ENCODE measurements around the gene SLC25A42. TPM values are rescaled to one million over a fixed set of nuclear protein-coding genes. Genes with fewer than 3 reads are reported as not detected.
A peak's percentile ranks its signal among the peaks of the same experiment; 100 is the strongest.

Gene SLC25A42
- total and polyA plus RNA-seq, 2 donors (not counting 3 experiments of a cell fraction or from before 2014, with no cell fraction given): 6.2 to 6.3 TPM

- intact Hi-C loops (cut with micrococcal nuclease) (no loop called here), dilution Hi-C loops (cut with MboI; ENCODE audit: extremely low pct_ligation_motif_present, low sequenced_read_pairs) (no loop called here)
- Histone ChIP-seq H3K9me1 (replicated peaks; ENCODE audit: control insufficient read depth, extremely low read depth, insufficient read depth, low read length) (no peaks in the 10 kb centered on the region), H3K27me3 (ENCODE audit: control insufficient read depth in 2 of 2, insufficient read depth in 2 of 2, low read length in 2 of 2) (no peaks in the 10 kb centered on the region), H4K20me1 (replicated peaks; ENCODE audit: control insufficient read depth, extremely low read depth, insufficient read depth, low read length) (no peaks in the 10 kb centered on the region), H3K4me1 (ENCODE audit: control insufficient read depth, extremely low read depth, insufficient read depth, low read length) (peaks cover 12% of the 10 kb centered on the region), H3K36me3 (ENCODE audit: control insufficient read depth in 2 of 2, extremely low read depth in 1 of 2, insufficient read depth in 2 of 2, low read length in 2 of 2) (peaks cover 3 to 5% of the 10 kb centered on the region in 2 experiments), H3K4me3 (replicated peaks in 1 of 3; ENCODE audit: insufficient read depth in 1 of 3, low read depth in 1 of 3, low read length in 3 of 3) (peak overlapping the region; percentile 52 to 96 (median 72)), H3K9me3 (replicated peaks; ENCODE audit: control insufficient read depth, insufficient read depth, low read length) (no peaks in the 10 kb centered on the region), H3K79me2 (ENCODE audit: control insufficient read depth, insufficient read depth, low read length) (peaks cover 59% of the 10 kb centered on the region), H3K27ac (ENCODE audit: insufficient read depth, low read depth, low read length) (peak overlapping the region; percentile 50), H3K9ac (replicated peaks; ENCODE audit: extremely low read depth, insufficient read depth, low read length) (peak overlapping the region; percentile 86), H2AFZ (ENCODE audit: low read depth, low read length) (peak overlapping the region; percentile 60), H3K4me2 (ENCODE audit: insufficient read depth, low read length) (peak overlapping the region; percentile 87)
- ChIA-PET CTCF (no interaction called here), POLR2A (no interaction called here)
- FAIRE-seq (peak; percentile 72), DNase-seq (ENCODE audit: low read depth, low spot score) (peak; percentile 53)
- no TSS peak for BruUV-seq (replicated peaks)
- TF ChIP-seq MAX (IDR thresholded peaks at IDR 0.05; ENCODE audit: insufficient read depth, insufficient read length) (peak; percentile 22), POLR2AphosphoS5 (IDR thresholded peaks at IDR 0.05; ENCODE audit: insufficient read depth, low read depth, low read length) (no peak), JUN (IDR thresholded peaks at IDR 0.05; ENCODE audit: borderline replicate concordance, insufficient read depth, insufficient read length, low read depth) (no peak)
Measured at GRCh38 chr19:19034204-19034624, 29.6 kb upstream of the SLC25A42 start.

GRCh38 chr19:19039901-19040300 lies 23.9 kb upstream of the SLC25A42 start:
- Histone ChIP-seq H4K20me1 (replicated peaks; ENCODE audit: control insufficient read depth, extremely low read depth, insufficient read depth, low read length) (no peaks in the 10 kb centered on the region), H3K79me2 (ENCODE audit: control insufficient read depth, insufficient read depth, low read length) (peaks cover 39% of the 10 kb centered on the region), H3K9me1 (replicated peaks; ENCODE audit: control insufficient read depth, extremely low read depth, insufficient read depth, low read length) (no peaks in the 10 kb centered on the region), H3K9me3 (replicated peaks; ENCODE audit: control insufficient read depth, insufficient read depth, low read length) (no peaks in the 10 kb centered on the region), H3K4me2 (ENCODE audit: insufficient read depth, low read length) (no peak overlapping the region), H3K27me3 (ENCODE audit: control insufficient read depth in 2 of 2, insufficient read depth in 2 of 2, low read length in 2 of 2) (no peaks in the 10 kb centered on the region), H3K36me3 (ENCODE audit: control insufficient read depth in 2 of 2, extremely low read depth in 1 of 2, insufficient read depth in 2 of 2, low read length in 2 of 2) (peaks cover 3 to 12% of the 10 kb centered on the region in 2 experiments), H3K9ac (replicated peaks; ENCODE audit: extremely low read depth, insufficient read depth, low read length) (no peak overlapping the region), H3K4me1 (ENCODE audit: control insufficient read depth, extremely low read depth, insufficient read depth, low read length) (no peaks in the 10 kb centered on the region), H3K27ac (ENCODE audit: insufficient read depth, low read depth, low read length) (no peak overlapping the region), H2AFZ (ENCODE audit: low read depth, low read length) (no peak overlapping the region), H3K4me3 (replicated peaks in 1 of 3; ENCODE audit: insufficient read depth in 1 of 3, low read depth in 1 of 3, low read length in 3 of 3) (no peak overlapping the region)
- TF ChIP-seq POLR2A (IDR thresholded peaks at IDR 0.05; ENCODE audit: low read depth, low read length) (no peak), EZH2 (IDR thresholded peaks at IDR 0.05; ENCODE audit: borderline replicate concordance, low read depth, low read length, severe bottlenecking) (no peak), JUN (IDR thresholded peaks at IDR 0.05; ENCODE audit: borderline replicate concordance, insufficient read depth, insufficient read length, low read depth) (no peak), GATA2 (IDR thresholded peaks at IDR 0.05; ENCODE audit: insufficient read depth, insufficient read length, low read depth, low read length) (no peak), MAX (IDR thresholded peaks at IDR 0.05; ENCODE audit: insufficient read depth, insufficient read length) (no peak), MYC (IDR thresholded peaks at IDR 0.05; ENCODE audit: low read depth, low read length) (no peak), FOS (IDR thresholded peaks at IDR 0.05; ENCODE audit: borderline replicate concordance, insufficient read depth, low read length) (no peak), CTCF (IDR thresholded peaks at IDR 0.05; ENCODE audit: extremely low read depth in 1 of 2, insufficient read depth in 1 of 2, low read depth in 1 of 2, low read length in 2 of 2) (no peak), POLR2AphosphoS5 (IDR thresholded peaks at IDR 0.05; ENCODE audit: insufficient read depth, low read depth, low read length) (no peak)
- no TSS peak for BruUV-seq (replicated peaks)
- POLR2A ChIA-PET: interaction anchor here (0.6 kb wide), 1 partner anchor 65 kb away, joined by 3 read pairs; no protein-coding TSS in a partner anchor
- DNase-seq (ENCODE audit: low read depth, low spot score) (no peak), FAIRE-seq (no peak)
- intact Hi-C loops (cut with micrococcal nuclease) (no loop called here), dilution Hi-C loops (cut with MboI; ENCODE audit: extremely low pct_ligation_motif_present, low sequenced_read_pairs) (no loop called here)
- CTCF ChIA-PET: no interaction called here
